Measurements from ENCODE around the gene C2orf68.
"Not testable (repeated sequence)": the region's sequence is repeated elsewhere in the genome, so short reads cannot be mapped to it uniquely, and the experiment has no call there.

Gene C2orf68

GRCh38 chr2:85598594-85599340, 13.1 kb downstream of the C2orf68 start:
- DNase-seq = no peak

- no peak for DNase-seq
These were observed 14.6 kb downstream of the C2orf68 start for GRCh38 chr2:85597241-85597640.

GRCh38 chr2:85596486-85597143, 15.3 kb downstream of the C2orf68 start:
- DNase-seq = no peak

- no peak for DNase-seq
These were observed 15.9 kb downstream of the C2orf68 start for GRCh38 chr2:85596026-85596333.

GRCh38 chr2:85595301-85596025, 16.4 kb downstream of the C2orf68 start, which contains the start of gene RNF181:
Gene RNF181 (plus strand): TSS chr2:85595745. CDS start chr2:85595764, 19 bp downstream.
- peak; percentile 95 for DNase-seq

- DNase-seq = peak; percentile 28
These were observed 17.1 kb downstream of the C2orf68 start for GRCh38 chr2:85594715-85595300.

GRCh38 chr2:85593023-85593422, 18.8 kb downstream of the C2orf68 start:
- no peak for DNase-seq

GRCh38 chr2:85592299-85592698, 19.6 kb downstream of the C2orf68 start:
- not testable (repeated sequence) for DNase-seq

- DNase-seq = no peak
These were observed 20.3 kb downstream of the C2orf68 start for GRCh38 chr2:85591563-85591962.

GRCh38 chr2:85590950-85591349, 20.9 kb downstream of the C2orf68 start:
- no peak for DNase-seq

GRCh38 chr2:85589982-85590791, 21.7 kb downstream of the C2orf68 start:
- DNase-seq = no peak

GRCh38 chr2:85589181-85589580, 22.7 kb downstream of the C2orf68 start:
- DNase-seq = no peak

- DNase-seq = no peak
These were observed 23.2 kb downstream of the C2orf68 start for GRCh38 chr2:85588645-85589044.

GRCh38 chr2:85588236-85588635, 23.6 kb downstream of the C2orf68 start:
- DNase-seq = no peak

GRCh38 chr2:85585781-85586105, 26.1 kb downstream of the C2orf68 start:
- no peak for DNase-seq

GRCh38 chr2:85584857-85585780, 26.7 kb downstream of the C2orf68 start:
- DNase-seq = no peak

- no peak for DNase-seq
These were observed 27.5 kb downstream of the C2orf68 start, which contains the start of gene VAMP5 for GRCh38 chr2:85584354-85584856. Gene VAMP5 (plus strand): TSS chr2:85584431. CDS start chr2:85584491, 60 bp downstream.

GRCh38 chr2:85583667-85584353, 28.1 kb downstream of the C2orf68 start:
- no peak for DNase-seq

- no peak for DNase-seq
These were observed 29.4 kb downstream of the C2orf68 start for GRCh38 chr2:85582492-85582891.

GRCh38 chr2:85580206-85580605, 31.7 kb downstream of the C2orf68 start:
- no peak for DNase-seq
